RPMI8226 (cell line): Measurements from ENCODE around the gene CHMP3.

Experiments used
- DNase-seq: peaks from one replicate; pipeline ENCODE4 v3.0.0-alpha.2; 2015

Gene CHMP3

DNA sequence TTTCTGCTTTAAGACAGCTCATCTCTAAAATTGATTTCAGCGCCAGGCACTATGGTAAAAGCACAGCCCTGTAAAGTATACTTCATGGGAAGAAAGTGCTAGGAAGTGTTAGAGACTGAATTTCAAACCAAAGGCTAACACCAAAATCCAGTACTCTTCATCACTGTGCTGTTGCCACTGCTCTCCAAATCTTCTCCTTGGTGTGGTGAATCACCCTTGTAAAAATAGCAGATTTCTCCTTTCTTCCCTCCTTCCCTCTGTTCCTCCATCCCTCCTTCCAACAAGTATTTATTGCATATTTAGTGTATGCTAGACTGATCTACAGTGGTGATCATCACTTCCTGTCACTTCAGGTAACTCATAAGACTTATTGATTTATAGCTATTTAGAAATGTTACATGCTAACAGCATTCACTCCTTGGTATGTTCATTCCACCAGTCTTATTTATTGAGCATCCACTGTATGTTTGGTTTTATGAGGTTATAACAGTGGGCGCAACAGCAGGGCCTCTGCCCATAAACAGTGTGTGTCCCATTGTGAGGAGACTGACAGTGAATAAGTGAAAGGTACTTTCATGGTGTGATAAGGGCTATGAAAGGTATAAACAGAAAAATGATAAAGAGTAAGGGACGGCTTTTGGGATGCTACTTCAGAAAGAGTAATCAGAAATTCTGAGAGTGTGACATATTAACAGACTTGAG is 102.0 kb downstream of the CHMP3 start:
- DNase-seq = no peak

- no peak for DNase-seq
These were observed 108.1 kb downstream of the CHMP3 start for GRCh38 chr2:86455181-86455580.

DNA sequence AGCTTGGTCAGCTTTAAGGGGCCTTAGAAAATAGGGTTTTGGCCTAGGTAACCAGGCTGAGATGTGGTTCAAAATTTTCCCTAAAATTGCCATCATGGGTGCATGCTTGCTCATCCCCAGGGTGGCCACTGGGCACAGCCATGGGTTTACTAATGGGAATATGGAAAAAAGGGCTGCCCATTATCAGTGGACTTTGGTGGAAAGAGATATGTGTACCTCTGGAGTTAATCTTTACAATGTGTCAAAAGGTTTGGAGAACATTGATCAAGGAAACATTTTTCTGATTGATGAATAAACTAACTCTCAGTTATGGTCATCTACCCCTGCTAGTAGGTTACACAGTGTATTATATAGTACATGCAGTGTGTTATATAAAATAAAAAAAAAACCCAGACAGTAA is 109.0 kb downstream of the CHMP3 start:
- DNase-seq = no peak

- DNase-seq = peak; percentile 55
These were observed 109.4 kb downstream of the CHMP3 start for GRCh38 chr2:86453836-86454235.
